Ascending aorta (tissue), 2 donors: ENCODE results near the gene CEP68. TPM values are rescaled to one million over a fixed set of nuclear protein-coding genes. Genes with fewer than 3 reads are reported as not detected.
A peak's percentile ranks its signal among the peaks of the same experiment; 100 is the strongest.

ENCODE experiments used
- DNase-seq, 2 donors: peaks; one replicate each; pipeline ENCODE4 v3.0.0-alpha.2; 2019; ENCODE audit warnings: low spot score in 2 of 2
- H3K27ac ChIP-seq, 2 donors: fragments of 200-600 bp; sonication (generic); one replicate each; pipeline ENCODE4 v1.5.1; 2016 to 2017; ENCODE audit warnings: mild to moderate bottlenecking in 1 of 2
- H3K27me3 ChIP-seq: fragments of 200-600 bp; sonication (generic); one replicate; pipeline ENCODE4 v1.5.1; 2017
- H3K36me3 ChIP-seq, 2 donors: fragments of 200-600 bp; sonication (generic); one replicate each; pipeline ENCODE4 v1.5.1; 2016
- H3K4me1 ChIP-seq, 2 donors: fragments of 200-600 bp; sonication (generic); one replicate each; pipeline ENCODE4 v1.5.1; 2016 to 2017; ENCODE audit warnings: mild to moderate bottlenecking in 1 of 2
- H3K4me3 ChIP-seq, 2 donors: fragments of 200-600 bp; sonication (generic); one replicate each; pipeline ENCODE4 v1.5.1; 2016 to 2017; ENCODE audit warnings: mild to moderate bottlenecking in 1 of 2
- H3K9me3 ChIP-seq, 2 donors: fragments of 200-600 bp; sonication (generic); one replicate each; pipeline ENCODE4 v1.5.1; 2016
- intact Hi-C: fragments of 100-400 bp; cut with DNase I; formaldehyde crosslinking; loops from one replicate; pipeline ENCODE4 v1.15.1; 2023
- total RNA-seq: library from RNA; depleted of rRNA; stranded (reverse); fragments of >200 nt; gene quantifications from one replicate; pipeline ENCODE4 v1.1.0, GENCODE V29; 2016
- TF ChIP-seq, protein P1 (sequence below), 3 experiments: fragments of 200-600 bp in 2 of 3; fragments of 450-650 bp in 1 of 3; sonication (generic) in 2 of 3; IDR thresholded peaks; one replicate each; pipeline ENCODE4 v1.5.1; 2016 to 2019; ENCODE audit warnings: antibody characterized with exemption in 3 of 3, mild to moderate bottlenecking in 1 of 3, moderate library complexity in 1 of 3

Gene CEP68
- total RNA-seq, 1 donor from 2014 or later: 30.8 TPM

GRCh38 chr2:65062843-65063825 is 6.9 kb downstream of the CEP68 start:
- Histone ChIP-seq H3K4me1 (peaks cover 7 to 44% of the 10 kb centered on the region in 2 donors), H3K27me3 (no peaks in the 10 kb centered on the region), H3K9me3 (no peaks in the 10 kb centered on the region), H3K36me3 (no peaks in the 10 kb centered on the region), H3K27ac (peak overlapping the region in 1 of 2 donors; percentile 56), H3K4me3 (no peak overlapping the region)
- TF ChIP-seq, protein P1, sequence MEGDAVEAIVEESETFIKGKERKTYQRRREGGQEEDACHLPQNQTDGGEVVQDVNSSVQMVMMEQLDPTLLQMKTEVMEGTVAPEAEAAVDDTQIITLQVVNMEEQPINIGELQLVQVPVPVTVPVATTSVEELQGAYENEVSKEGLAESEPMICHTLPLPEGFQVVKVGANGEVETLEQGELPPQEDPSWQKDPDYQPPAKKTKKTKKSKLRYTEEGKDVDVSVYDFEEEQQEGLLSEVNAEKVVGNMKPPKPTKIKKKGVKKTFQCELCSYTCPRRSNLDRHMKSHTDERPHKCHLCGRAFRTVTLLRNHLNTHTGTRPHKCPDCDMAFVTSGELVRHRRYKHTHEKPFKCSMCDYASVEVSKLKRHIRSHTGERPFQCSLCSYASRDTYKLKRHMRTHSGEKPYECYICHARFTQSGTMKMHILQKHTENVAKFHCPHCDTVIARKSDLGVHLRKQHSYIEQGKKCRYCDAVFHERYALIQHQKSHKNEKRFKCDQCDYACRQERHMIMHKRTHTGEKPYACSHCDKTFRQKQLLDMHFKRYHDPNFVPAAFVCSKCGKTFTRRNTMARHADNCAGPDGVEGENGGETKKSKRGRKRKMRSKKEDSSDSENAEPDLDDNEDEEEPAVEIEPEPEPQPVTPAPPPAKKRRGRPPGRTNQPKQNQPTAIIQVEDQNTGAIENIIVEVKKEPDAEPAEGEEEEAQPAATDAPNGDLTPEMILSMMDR (IDR thresholded peaks at IDR 0.05): no peak
- DNase-seq: no peak
- intact Hi-C loops: loop anchor here (5.0 kb wide), 1 partner anchor 104 kb away; no protein-coding TSS in a partner anchor

GRCh38 chr2:65064728-65065552 is 8.7 kb downstream of the CEP68 start:
- intact Hi-C loops: loop anchor here (2.0 to 5.0 kb wide), 4 partner anchors 66 to 162 kb away; partner anchors contain the start of genes ACTR2 and RAB1A
- Histone ChIP-seq H3K4me3 (peak overlapping the region; percentile 18 to 33), H3K36me3 (no peaks in the 10 kb centered on the region), H3K27me3 (no peaks in the 10 kb centered on the region), H3K27ac (peak overlapping the region; percentile 55 to 56), H3K9me3 (no peaks in the 10 kb centered on the region), H3K4me1 (peaks cover 7 to 56% of the 10 kb centered on the region in 2 donors)
- peak; percentile 66 to 92 for DNase-seq
- TF ChIP-seq, protein P1 (IDR thresholded peaks at IDR 0.05): peak; percentile 71 to 72 (median 72)

DNA sequence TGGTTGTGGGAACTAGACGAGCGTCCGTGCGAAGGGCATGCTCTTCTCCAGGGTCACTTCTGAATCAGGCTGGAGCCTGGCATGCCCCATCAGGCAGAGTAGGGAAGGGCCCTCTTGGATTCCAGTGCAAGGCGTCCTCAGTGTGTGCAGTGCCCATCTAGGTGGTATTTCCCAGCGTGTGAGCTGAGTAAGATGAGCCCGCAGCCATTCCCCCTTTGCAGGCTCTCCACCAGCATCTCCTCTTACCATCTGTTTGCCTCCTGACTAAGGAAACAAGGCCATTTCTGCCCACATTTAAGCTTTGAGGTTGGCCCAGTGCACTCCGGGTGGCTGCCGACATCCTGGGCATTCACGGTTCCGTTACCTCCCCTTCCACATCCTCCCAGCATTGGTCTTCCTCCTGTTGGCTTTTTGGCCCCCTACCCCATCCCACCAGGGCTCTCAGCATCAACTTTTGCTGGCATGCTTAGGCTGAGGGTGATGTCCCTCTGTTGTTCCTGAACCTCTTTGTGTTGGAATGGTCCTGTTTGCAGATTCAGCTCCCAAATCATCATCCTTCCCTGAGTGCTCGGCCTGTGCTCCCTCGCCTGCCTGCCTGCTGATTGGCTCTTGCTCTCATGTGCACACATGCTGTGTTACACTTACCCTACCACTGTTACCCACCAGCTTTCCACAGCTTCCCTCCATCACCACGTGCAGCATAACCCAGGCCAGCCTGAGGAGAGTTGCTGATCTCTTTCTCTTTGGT is 11.8 kb downstream of the CEP68 start:
- TF ChIP-seq, protein P1 (IDR thresholded peaks at IDR 0.05): no peak
- Histone ChIP-seq H3K9me3 (no peaks in the 10 kb centered on the region), H3K27ac (peak overlapping the region; percentile 62 to 67), H3K36me3 (peaks cover 20 to 23% of the 10 kb centered on the region in 2 donors), H3K4me3 (no peak overlapping the region), H3K27me3 (no peaks in the 10 kb centered on the region), H3K4me1 (peaks cover 7 to 52% of the 10 kb centered on the region in 2 donors)
- intact Hi-C loops: no loop called here
- no peak for DNase-seq

- intact Hi-C loops: no loop called here
- H3K4me1 ChIP-seq: peaks cover 7 to 40% of the 10 kb centered on the region in 2 donors
Measured at GRCh38 chr2:65069439-65069824, 13.2 kb downstream of the CEP68 start.

More at GRCh38 chr2:65069439-65069824, 13.2 kb downstream of the CEP68 start:
- H3K9me3 ChIP-seq: no peaks in the 10 kb centered on the region
- H3K27ac ChIP-seq: peak overlapping the region; percentile 62 to 67
- no peak overlapping the region for H3K4me3 ChIP-seq
- no peaks in the 10 kb centered on the region for H3K27me3 ChIP-seq
- TF ChIP-seq, protein P1 (IDR thresholded peaks at IDR 0.05): no peak
- peaks cover 33 to 36% of the 10 kb centered on the region in 2 donors for H3K36me3 ChIP-seq
- DNase-seq: no peak
